Stimulated activated CD8-positive, alpha-beta memory T cell treated with anti-CD3 and anti-CD28 coated beads, Interleukin-2, amount 100 ng/mL, for 1 hour (primary cell): Measurements from ENCODE around the gene NKX3-2.

Experiments
- DNase-seq, 2 donors: peaks; one replicate each; pipeline ENCODE4 v3.0.0-alpha.2; 2020; ENCODE audit warnings: low read depth in 2 of 2

Gene NKX3-2

GRCh38 chr4:13531625-13531998, 12.7 kb downstream of the NKX3-2 start:
- no peak for DNase-seq

DNA sequence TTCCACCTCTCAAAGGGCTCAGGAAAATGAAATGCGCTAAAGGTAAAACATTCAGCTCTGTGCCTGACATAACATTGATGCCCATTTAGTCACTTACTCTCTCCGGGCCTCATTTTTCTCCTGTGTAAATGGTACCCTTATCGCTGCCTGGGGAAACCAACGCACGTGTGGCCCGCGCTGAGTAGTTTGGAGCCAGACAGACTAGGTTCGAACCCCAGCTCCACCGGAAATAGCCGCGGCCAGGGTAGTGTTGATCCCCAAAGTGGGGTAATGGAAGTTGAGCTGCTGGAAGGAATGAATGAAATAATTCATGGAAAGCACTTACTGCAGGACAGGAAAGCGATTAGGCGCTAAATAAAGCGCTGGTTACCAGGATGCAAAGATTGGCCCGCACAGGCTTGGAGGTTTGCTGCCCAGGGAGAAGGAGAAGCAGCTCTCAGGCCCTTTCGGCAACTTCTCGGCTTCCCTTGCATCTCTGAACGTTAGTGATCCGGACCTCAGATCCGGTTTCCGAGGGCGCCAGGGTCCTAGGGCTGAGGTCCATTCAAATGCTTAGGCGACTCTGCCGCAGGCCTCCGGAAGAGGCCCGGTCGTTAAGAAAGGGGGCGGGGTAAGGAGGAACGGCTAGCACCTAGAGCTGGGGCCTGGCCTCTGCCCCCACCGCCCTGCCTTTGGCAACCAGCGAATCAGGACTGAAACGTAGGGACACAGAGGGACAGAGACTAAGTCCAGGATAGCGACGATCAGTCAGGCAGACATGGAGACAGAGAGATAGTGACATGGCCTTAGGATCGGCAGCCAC, 13.3 kb downstream of the NKX3-2 start:
- no peak for DNase-seq

DNA sequence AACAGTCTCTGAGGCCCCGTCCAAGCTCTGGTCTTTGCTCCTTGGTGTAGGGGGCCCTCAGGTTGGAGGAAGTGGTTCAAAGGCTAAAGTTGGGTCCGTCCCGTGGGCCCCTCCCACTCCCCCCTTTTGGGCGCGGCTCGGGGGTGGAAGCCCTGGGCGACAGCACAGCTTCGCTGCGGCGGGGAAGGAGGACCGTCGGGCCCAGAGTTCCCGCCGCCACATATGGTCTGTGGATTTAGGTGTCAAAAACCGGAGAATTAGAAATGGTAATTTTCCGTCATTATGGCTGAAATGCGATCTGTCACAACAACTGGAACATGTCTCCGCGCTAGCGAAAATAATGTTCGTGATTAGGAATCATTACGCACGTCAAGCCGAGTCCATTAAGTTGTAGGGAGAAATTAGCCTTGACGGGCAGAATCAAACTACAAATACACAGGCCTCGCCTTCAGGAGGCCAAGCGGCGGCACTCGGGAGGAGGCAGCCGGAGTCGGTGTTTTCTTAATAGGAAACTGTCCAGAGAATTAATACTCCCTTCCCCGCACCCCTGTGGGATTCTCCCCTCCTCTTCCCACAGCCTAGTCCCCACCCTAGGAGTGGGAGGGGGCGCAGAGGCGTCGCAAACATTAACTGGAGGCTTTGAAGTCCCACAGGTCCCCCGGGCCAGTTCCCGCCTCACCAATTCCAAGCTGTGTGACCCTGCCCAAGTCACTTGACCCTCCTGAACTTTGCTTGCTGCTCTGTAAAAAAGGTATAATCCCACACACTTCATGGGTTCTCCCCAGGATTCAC, 15.0 kb downstream of the NKX3-2 start:
- no peak for DNase-seq

- no peak for DNase-seq
Measured at GRCh38 chr4:13528821-13529127, 15.5 kb downstream of the NKX3-2 start.

GRCh38 chr4:13527981-13528820, 16.1 kb downstream of the NKX3-2 start:
- DNase-seq = no peak

GRCh38 chr4:13527192-13527980, 16.9 kb downstream of the NKX3-2 start:
- no peak for DNase-seq

- no peak for DNase-seq
Measured at GRCh38 chr4:13526658-13527057, 17.6 kb downstream of the NKX3-2 start.

GRCh38 chr4:13525606-13526281, 18.6 kb downstream of the NKX3-2 start:
- no peak for DNase-seq

GRCh38 chr4:13524504-13525243, 19.6 kb downstream of the NKX3-2 start:
- no peak for DNase-seq

- DNase-seq = no peak
Measured at GRCh38 chr4:13523591-13524503, 20.5 kb downstream of the NKX3-2 start.

GRCh38 chr4:13523105-13523477, 21.2 kb downstream of the NKX3-2 start:
- DNase-seq = no peak

DNA sequence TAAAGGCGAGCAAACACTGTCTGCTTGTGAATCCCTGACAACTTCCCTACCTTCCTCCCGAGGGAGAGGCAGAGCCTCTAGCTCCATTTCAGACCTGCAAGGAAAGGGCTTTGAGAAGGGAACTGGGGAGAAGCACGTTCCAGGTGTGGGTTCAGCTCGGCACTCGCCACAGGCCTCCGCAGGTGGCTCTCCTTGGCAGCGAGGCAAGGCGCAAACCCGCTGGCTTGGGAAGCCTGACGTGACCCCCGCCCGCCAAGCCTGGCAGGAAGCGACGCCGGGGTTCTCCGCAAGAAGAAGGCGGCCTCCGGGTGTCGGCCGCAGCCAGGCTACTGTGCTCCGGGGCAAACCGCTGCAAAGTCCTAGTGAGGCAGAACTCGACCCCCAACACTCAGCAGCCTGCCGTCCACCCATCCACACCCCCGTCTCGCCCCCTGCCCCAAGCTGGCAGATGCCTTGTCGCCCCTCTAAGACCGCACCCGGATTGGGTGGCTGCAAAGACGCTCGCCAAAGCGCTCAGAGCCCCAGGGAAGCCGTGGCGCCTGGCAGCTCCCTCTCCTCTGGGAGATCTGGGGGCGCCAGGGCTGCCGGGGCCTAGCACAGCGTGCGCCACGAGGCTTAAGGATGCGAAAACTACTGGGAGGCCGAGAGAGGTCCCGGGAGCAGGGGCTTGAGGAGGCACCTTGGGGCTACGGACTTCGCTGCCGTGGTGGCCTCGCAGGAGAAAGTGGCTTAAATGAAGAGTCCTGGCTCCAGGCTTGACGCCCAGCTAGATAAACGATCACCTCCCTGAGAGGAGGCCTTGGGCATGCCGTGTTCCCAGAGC, 21.8 kb downstream of the NKX3-2 start:
- no peak for DNase-seq

- no peak for DNase-seq
Measured at GRCh38 chr4:13521047-13521446, 23.3 kb downstream of the NKX3-2 start.

DNA sequence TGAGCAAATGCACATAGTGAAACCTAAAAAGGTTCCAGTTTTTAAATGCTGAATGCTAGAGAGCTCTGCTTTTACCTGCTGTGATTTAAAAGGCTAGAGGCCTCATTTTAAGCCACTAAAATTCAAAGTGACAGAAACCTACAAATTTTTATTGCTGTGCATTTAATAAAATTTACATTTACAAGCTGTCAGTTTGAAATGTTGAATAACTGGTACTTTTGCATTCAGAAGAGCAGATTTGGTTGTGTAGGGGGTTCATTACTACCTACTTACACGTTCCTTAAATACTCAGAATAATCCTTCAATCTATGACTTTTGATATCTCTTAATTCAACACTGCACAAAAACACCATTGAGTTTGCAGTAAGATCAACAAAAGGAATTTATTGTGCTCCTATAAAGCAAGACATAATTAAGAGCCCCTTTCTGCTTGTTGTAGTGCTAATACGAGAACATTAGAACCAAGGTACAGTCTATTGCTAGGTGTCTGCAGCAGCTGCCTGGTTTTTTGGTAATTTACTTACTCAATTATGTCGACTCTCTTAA, 27.9 kb downstream of the NKX3-2 start:
- DNase-seq = no peak

DNA sequence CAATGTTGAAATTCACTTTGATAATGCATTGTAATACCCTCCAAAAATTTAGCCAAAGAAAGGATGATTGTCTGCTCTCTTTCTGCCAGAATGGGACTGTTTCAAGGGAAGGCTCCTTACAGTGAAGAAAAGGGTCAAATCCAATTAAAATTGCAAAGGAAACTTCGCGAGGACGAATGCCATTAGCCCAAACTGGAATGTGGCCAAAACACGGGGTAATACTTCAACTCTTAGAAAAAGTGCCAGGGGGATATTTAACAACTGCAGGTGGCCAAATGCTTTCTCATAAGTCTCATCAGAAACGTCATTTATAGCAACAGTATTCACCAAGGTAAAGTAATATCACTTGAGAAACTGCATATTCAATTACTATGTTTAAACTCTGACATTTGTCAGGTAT, 29.0 kb downstream of the NKX3-2 start:
- no peak for DNase-seq

DNA sequence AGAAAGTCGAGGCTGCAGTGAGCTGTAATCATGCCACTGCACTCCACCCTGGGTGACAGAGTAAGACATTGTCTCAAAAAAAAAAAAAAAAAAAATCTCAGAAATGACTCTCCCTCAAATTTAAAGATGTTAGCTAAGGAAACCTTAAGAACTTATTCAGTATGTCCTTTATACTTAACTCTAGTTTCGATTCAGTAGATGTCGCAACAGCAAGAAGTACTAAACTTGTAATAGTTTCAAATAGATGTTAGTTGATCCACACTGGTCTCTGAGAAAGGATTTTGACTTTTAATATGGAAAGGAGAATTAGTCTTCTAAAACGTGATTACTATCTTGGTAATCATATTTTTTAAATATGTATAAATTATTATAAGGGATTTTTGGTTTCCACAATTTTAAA, 29.6 kb downstream of the NKX3-2 start:
- no peak for DNase-seq

GRCh38 chr4:13511101-13511500, 33.2 kb downstream of the NKX3-2 start:
- no peak for DNase-seq

GRCh38 chr4:13509442-13509841, 34.9 kb downstream of the NKX3-2 start:
- no peak for DNase-seq
